Stimulated activated memory B cell treated with anti-CD40 and anti-IgM and Interleukin-4, amounts not matched to agents 10 μg/mL and 1 μg/mL and 100 μg/mL, for 72 hours (primary cell): Measurements from ENCODE around the gene CDK17.
"Not testable (repeated sequence)": the region's sequence is repeated elsewhere in the genome, so short reads cannot be mapped to it uniquely, and the experiment has no call there.

Source experiments
- ATAC-seq: fragments of 150-1000 bp; cut with Tn5 transposase; 2 replicates; pipeline ENCODE4 v1.10.0; 2021
- H3K27ac Mint-ChIP-seq: one replicate; pipeline ENCODE4 v1.8.0; 2022; ENCODE audit warnings: mild to moderate bottlenecking, mixed read lengths
- H3K27me3 Mint-ChIP-seq: one replicate; pipeline ENCODE4 v1.8.0; 2022; ENCODE audit warnings: mixed read lengths
- H3K36me3 Mint-ChIP-seq: one replicate; pipeline ENCODE4 v1.8.0; 2022; ENCODE audit warnings: mixed read lengths
- H3K4me1 Mint-ChIP-seq: one replicate; pipeline ENCODE4 v1.8.0; 2022; ENCODE audit warnings: mixed read lengths
- H3K4me3 Mint-ChIP-seq: one replicate; pipeline ENCODE4 v1.8.0; 2022; ENCODE audit warnings: mild to moderate bottlenecking, moderate library complexity, mixed read lengths
- H3K9me3 Mint-ChIP-seq: one replicate; pipeline ENCODE4 v1.8.0; 2022; ENCODE audit warnings: mixed read lengths

Gene CDK17

GRCh38 chr12:96383991-96384390, 16.2 kb downstream of the CDK17 start:
- ATAC-seq = no peak
- H3K27ac Mint-ChIP-seq = no peak overlapping the region
- H3K9me3 Mint-ChIP-seq = no peaks in the 10 kb centered on the region
- peaks cover 32% of the 10 kb centered on the region for H3K36me3 Mint-ChIP-seq
- peaks cover 67% of the 10 kb centered on the region for H3K4me1 Mint-ChIP-seq
- no peaks in the 10 kb centered on the region for H3K27me3 Mint-ChIP-seq
- H3K4me3 Mint-ChIP-seq = no peak overlapping the region

GRCh38 chr12:96383371-96383770, 16.9 kb downstream of the CDK17 start:
- Mint-ChIP-seq H3K27ac (no peak overlapping the region), H3K27me3 (no peaks in the 10 kb centered on the region), H3K4me1 (peaks cover 64% of the 10 kb centered on the region), H3K4me3 (no peak overlapping the region), H3K9me3 (no peaks in the 10 kb centered on the region), H3K36me3 (peaks cover 32% of the 10 kb centered on the region)
- ATAC-seq = no peak

- not testable (repeated sequence) for H3K27ac Mint-ChIP-seq, H3K9me3 Mint-ChIP-seq, ATAC-seq, H3K4me3 Mint-ChIP-seq, H3K27me3 Mint-ChIP-seq
- H3K4me1 Mint-ChIP-seq = peaks cover 75% of the 10 kb centered on the region
- peaks cover 21% of the 10 kb centered on the region for H3K36me3 Mint-ChIP-seq
Observed at GRCh38 chr12:96379743-96380142, 20.5 kb downstream of the CDK17 start.

GRCh38 chr12:96378319-96378718, 21.9 kb downstream of the CDK17 start:
- Mint-ChIP-seq H3K27ac (peak overlapping the region; percentile 40), H3K27me3 (no peaks in the 10 kb centered on the region), H3K4me3 (no peak overlapping the region), H3K36me3 (peaks cover 16% of the 10 kb centered on the region), H3K9me3 (no peaks in the 10 kb centered on the region), H3K4me1 (peaks cover 75% of the 10 kb centered on the region)
- ATAC-seq = no peak

GRCh38 chr12:96376865-96377264, 23.4 kb downstream of the CDK17 start:
- H3K27ac Mint-ChIP-seq = no peak overlapping the region
- H3K36me3 Mint-ChIP-seq = peaks cover 7% of the 10 kb centered on the region
- peaks cover 72% of the 10 kb centered on the region for H3K4me1 Mint-ChIP-seq
- no peak for ATAC-seq
- H3K4me3 Mint-ChIP-seq = no peak overlapping the region
- H3K9me3 Mint-ChIP-seq = no peaks in the 10 kb centered on the region
- H3K27me3 Mint-ChIP-seq = no peaks in the 10 kb centered on the region

GRCh38 chr12:96375841-96376604, 24.2 kb downstream of the CDK17 start:
- Mint-ChIP-seq H3K36me3 (peaks cover 10% of the 10 kb centered on the region), H3K4me3 (peak overlapping the region; percentile 21), H3K27me3 (no peaks in the 10 kb centered on the region), H3K27ac (peak overlapping the region; percentile 65), H3K4me1 (peaks cover 79% of the 10 kb centered on the region), H3K9me3 (no peaks in the 10 kb centered on the region)
- ATAC-seq = no peak

GRCh38 chr12:96375170-96375569, 25.1 kb downstream of the CDK17 start:
- Mint-ChIP-seq H3K27me3 (no peaks in the 10 kb centered on the region), H3K9me3 (no peaks in the 10 kb centered on the region), H3K27ac (peak overlapping the region; percentile 65), H3K36me3 (peaks cover 5% of the 10 kb centered on the region), H3K4me3 (no peak overlapping the region), H3K4me1 (peaks cover 74% of the 10 kb centered on the region)
- ATAC-seq = no peak

GRCh38 chr12:96371790-96372699, 28.2 kb downstream of the CDK17 start:
- no peaks in the 10 kb centered on the region for H3K27me3 Mint-ChIP-seq
- ATAC-seq = no peak
- peak overlapping the region; percentile 53 for H3K27ac Mint-ChIP-seq
- H3K4me1 Mint-ChIP-seq = peaks cover 76% of the 10 kb centered on the region
- no peak overlapping the region for H3K4me3 Mint-ChIP-seq
- peaks cover 5% of the 10 kb centered on the region for H3K36me3 Mint-ChIP-seq
- H3K9me3 Mint-ChIP-seq = no peaks in the 10 kb centered on the region

- no peak for ATAC-seq
Observed at GRCh38 chr12:96371138-96371789, 29.0 kb downstream of the CDK17 start.

GRCh38 chr12:96368687-96369086, 31.6 kb downstream of the CDK17 start:
- peaks cover 3% of the 10 kb centered on the region for H3K9me3 Mint-ChIP-seq
- peaks cover 68% of the 10 kb centered on the region for H3K4me1 Mint-ChIP-seq
- no peaks in the 10 kb centered on the region for H3K27me3 Mint-ChIP-seq
- no peak overlapping the region for H3K4me3 Mint-ChIP-seq
- H3K36me3 Mint-ChIP-seq = peaks cover 12% of the 10 kb centered on the region
- ATAC-seq = no peak
- no peak overlapping the region for H3K27ac Mint-ChIP-seq

More at GRCh38 chr12:96371138-96371789, 29.0 kb downstream of the CDK17 start:
- Mint-ChIP-seq H3K27ac (peak overlapping the region; percentile 53), H3K27me3 (no peaks in the 10 kb centered on the region), H3K4me3 (no peak overlapping the region), H3K4me1 (peaks cover 76% of the 10 kb centered on the region), H3K36me3 (peaks cover 5% of the 10 kb centered on the region), H3K9me3 (no peaks in the 10 kb centered on the region)

- no peak for ATAC-seq
- no peak overlapping the region for H3K4me3 Mint-ChIP-seq
- no peaks in the 10 kb centered on the region for H3K27me3 Mint-ChIP-seq
- H3K27ac Mint-ChIP-seq = no peak overlapping the region
- peaks cover 3% of the 10 kb centered on the region for H3K9me3 Mint-ChIP-seq
- H3K36me3 Mint-ChIP-seq = peaks cover 12% of the 10 kb centered on the region
- peaks cover 63% of the 10 kb centered on the region for H3K4me1 Mint-ChIP-seq
Observed at GRCh38 chr12:96368233-96368632, 32.0 kb downstream of the CDK17 start.

- Mint-ChIP-seq H3K9me3 (peaks cover 3% of the 10 kb centered on the region), H3K27me3 (no peaks in the 10 kb centered on the region), H3K27ac (no peak overlapping the region), H3K4me3 (no peak overlapping the region), H3K4me1 (peaks cover 48% of the 10 kb centered on the region), H3K36me3 (peaks cover 6% of the 10 kb centered on the region)
- no peak for ATAC-seq
Observed at GRCh38 chr12:96366381-96366654, 33.9 kb downstream of the CDK17 start.

GRCh38 chr12:96365604-96366380, 34.4 kb downstream of the CDK17 start:
- peaks cover 48% of the 10 kb centered on the region for H3K4me1 Mint-ChIP-seq
- ATAC-seq = no peak

GRCh38 chr12:96364092-96364700, 36.0 kb downstream of the CDK17 start:
- Mint-ChIP-seq H3K4me3 (no peak overlapping the region), H3K27me3 (no peaks in the 10 kb centered on the region), H3K36me3 (peaks cover 13% of the 10 kb centered on the region), H3K4me1 (peaks cover 53% of the 10 kb centered on the region), H3K27ac (no peak overlapping the region), H3K9me3 (peaks cover 3% of the 10 kb centered on the region)
- no peak for ATAC-seq

More at GRCh38 chr12:96365604-96366380, 34.4 kb downstream of the CDK17 start:
- H3K27me3 Mint-ChIP-seq = no peaks in the 10 kb centered on the region
- no peak overlapping the region for H3K27ac Mint-ChIP-seq
- H3K4me3 Mint-ChIP-seq = no peak overlapping the region
- peaks cover 3% of the 10 kb centered on the region for H3K9me3 Mint-ChIP-seq
- peaks cover 9% of the 10 kb centered on the region for H3K36me3 Mint-ChIP-seq
